Lower leg skin (tissue), 3 donors: ENCODE measurements around the gene EXOSC2.

Source experiments
- POLR2A ChIP-seq, 2 donors: fragments of 450-650 bp; IDR thresholded peaks; one replicate each; pipeline ENCODE4 v1.6.1; 2016 to 2017; ENCODE audit warnings: antibody characterized with exemption in 2 of 2, mild to moderate bottlenecking in 1 of 2, moderate library complexity in 1 of 2
- TF ChIP-seq, protein P1 (sequence below), 3 donors: fragments of 450-650 bp; IDR thresholded peaks; one replicate each; pipeline ENCODE4 v1.5.1; 2016; ENCODE audit warnings: antibody characterized with exemption in 3 of 3, mild to moderate bottlenecking in 3 of 3, moderate library complexity in 2 of 3

DNA sequence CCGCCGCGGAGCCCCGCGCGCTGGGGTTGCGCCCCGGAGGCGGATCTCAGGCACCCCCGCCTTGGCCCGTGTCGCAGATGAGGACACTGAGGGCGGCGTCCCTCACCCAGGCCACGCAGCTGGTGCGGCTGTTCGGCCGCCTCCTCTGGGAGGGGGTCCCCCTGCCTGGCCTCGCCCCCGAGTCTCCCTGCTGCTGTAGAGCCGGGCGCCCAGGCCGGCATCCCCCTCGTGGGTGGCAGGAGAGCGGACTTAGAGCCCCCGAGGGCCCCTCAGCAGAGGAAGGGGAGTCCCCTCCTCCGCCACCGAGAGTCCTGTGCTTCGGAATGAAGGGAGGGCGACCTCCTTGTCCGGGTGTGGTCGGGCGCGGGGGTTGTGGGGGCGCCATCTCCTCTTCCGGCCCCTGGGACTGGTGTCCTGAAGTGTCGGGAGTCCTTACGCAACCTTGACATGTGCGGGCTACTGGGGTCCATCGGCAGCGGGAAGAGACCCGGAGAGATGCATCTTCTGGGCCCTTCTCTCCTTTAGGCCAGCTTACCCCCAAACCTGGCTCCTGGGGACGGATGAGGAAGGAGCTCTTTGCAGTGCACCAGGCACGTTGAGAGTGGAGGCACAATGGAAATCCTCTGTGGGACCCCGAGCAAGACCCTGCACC is 11.7 kb upstream of the EXOSC2 start:
- TF ChIP-seq, protein P1, sequence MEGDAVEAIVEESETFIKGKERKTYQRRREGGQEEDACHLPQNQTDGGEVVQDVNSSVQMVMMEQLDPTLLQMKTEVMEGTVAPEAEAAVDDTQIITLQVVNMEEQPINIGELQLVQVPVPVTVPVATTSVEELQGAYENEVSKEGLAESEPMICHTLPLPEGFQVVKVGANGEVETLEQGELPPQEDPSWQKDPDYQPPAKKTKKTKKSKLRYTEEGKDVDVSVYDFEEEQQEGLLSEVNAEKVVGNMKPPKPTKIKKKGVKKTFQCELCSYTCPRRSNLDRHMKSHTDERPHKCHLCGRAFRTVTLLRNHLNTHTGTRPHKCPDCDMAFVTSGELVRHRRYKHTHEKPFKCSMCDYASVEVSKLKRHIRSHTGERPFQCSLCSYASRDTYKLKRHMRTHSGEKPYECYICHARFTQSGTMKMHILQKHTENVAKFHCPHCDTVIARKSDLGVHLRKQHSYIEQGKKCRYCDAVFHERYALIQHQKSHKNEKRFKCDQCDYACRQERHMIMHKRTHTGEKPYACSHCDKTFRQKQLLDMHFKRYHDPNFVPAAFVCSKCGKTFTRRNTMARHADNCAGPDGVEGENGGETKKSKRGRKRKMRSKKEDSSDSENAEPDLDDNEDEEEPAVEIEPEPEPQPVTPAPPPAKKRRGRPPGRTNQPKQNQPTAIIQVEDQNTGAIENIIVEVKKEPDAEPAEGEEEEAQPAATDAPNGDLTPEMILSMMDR (IDR thresholded peaks at IDR 0.05) = no peak
- TF ChIP-seq POLR2A (IDR thresholded peaks at IDR 0.05) = no peak
